Measurements from ENCODE around the gene TMEM169. TPM values are rescaled to one million over a fixed set of nuclear protein-coding genes. Genes with fewer than 3 reads are reported as not detected.

The TMEM169 gene
- total and polyA plus RNA-seq, 10 of the 15 experiments (the other 5 are each of a cell fraction or from before 2014, with no cell fraction given) = 0.23 to 3.2 (median 2.3) TPM

- TF ChIP-seq, protein P1, sequence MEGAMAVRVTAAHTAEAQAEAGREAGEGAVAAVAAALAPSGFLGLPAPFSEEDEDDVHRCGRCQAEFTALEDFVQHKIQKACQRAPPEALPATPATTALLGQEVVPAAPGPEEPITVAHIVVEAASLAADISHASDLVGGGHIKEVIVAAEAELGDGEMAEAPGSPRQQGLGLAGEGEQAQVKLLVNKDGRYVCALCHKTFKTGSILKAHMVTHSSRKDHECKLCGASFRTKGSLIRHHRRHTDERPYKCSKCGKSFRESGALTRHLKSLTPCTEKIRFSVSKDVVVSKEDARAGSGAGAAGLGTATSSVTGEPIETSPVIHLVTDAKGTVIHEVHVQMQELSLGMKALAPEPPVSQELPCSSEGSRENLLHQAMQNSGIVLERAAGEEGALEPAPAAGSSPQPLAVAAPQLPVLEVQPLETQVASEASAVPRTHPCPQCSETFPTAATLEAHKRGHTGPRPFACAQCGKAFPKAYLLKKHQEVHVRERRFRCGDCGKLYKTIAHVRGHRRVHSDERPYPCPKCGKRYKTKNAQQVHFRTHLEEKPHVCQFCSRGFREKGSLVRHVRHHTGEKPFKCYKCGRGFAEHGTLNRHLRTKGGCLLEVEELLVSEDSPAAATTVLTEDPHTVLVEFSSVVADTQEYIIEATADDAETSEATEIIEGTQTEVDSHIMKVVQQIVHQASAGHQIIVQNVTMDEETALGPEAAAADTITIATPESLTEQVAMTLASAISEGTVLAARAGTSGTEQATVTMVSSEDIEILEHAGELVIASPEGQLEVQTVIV (IDR thresholded peaks at IDR 0.05; ENCODE audit: borderline replicate concordance, partially characterized antibody) = no peak
- TF ChIP-seq MTA2 (IDR thresholded peaks at IDR 0.05; ENCODE audit: low read depth) = peak; percentile 66
- no peak for TF ChIP-seq REST (IDR thresholded peaks at IDR 0.05; ENCODE audit: low read depth, low read length)
- no peak for TF ChIP-seq RUNX3 (IDR thresholded peaks at IDR 0.05; ENCODE audit: low read length)
- no peak for TF ChIP-seq WRNIP1 (IDR thresholded peaks at IDR 0.05; ENCODE audit: borderline replicate concordance, low read depth, low read length)
- TF ChIP-seq, protein P2, sequence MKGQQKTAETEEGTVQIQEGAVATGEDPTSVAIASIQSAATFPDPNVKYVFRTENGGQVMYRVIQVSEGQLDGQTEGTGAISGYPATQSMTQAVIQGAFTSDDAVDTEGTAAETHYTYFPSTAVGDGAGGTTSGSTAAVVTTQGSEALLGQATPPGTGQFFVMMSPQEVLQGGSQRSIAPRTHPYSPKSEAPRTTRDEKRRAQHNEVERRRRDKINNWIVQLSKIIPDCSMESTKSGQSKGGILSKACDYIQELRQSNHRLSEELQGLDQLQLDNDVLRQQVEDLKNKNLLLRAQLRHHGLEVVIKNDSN (IDR thresholded peaks at IDR 0.05; ENCODE audit: borderline replicate concordance, extremely low read length, insufficient read depth, low read depth, low read length) = no peak
- no peak for TF ChIP-seq CHD1 (IDR thresholded peaks at IDR 0.05; ENCODE audit: low read depth, low read length)
- TF ChIP-seq CEBPB (IDR thresholded peaks at IDR 0.05; ENCODE audit: borderline replicate concordance in 1 of 2, low read depth in 2 of 2, low read length in 2 of 2) = no peak
- peak; percentile 94 for TF ChIP-seq JUND (IDR thresholded peaks at IDR 0.05; ENCODE audit: low read depth, low read length)
- TF ChIP-seq MEF2B (IDR thresholded peaks at IDR 0.05; ENCODE audit: partially characterized antibody, poor library complexity, severe bottlenecking) = peak; percentile 54
- TF ChIP-seq EED (IDR thresholded peaks at IDR 0.05; ENCODE audit: low read depth) = peak; percentile 59; the same call in 1 of the 2 replicates
- TF ChIP-seq, protein P3, sequence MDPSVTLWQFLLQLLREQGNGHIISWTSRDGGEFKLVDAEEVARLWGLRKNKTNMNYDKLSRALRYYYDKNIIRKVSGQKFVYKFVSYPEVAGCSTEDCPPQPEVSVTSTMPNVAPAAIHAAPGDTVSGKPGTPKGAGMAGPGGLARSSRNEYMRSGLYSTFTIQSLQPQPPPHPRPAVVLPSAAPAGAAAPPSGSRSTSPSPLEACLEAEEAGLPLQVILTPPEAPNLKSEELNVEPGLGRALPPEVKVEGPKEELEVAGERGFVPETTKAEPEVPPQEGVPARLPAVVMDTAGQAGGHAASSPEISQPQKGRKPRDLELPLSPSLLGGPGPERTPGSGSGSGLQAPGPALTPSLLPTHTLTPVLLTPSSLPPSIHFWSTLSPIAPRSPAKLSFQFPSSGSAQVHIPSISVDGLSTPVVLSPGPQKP (IDR thresholded peaks at IDR 0.05; ENCODE audit: low read depth, low read length) = no peak
- TF ChIP-seq BCL11A (IDR thresholded peaks at IDR 0.05; ENCODE audit: low read depth, low read length) = 0 out of 2 replicates have a peak, but pooled peaks have one; percentile 25
Measured at GRCh38 chr2:216044883-216045486, 36.7 kb upstream of the TMEM169 start (continued).
